Caco-2 (cell line): ENCODE data around the gene SIRT1. TPM values are rescaled to one million over a fixed set of nuclear protein-coding genes. Genes with fewer than 3 reads are reported as not detected.
A peak's percentile ranks its signal among the peaks of the same experiment; 100 is the strongest.

ENCODE experiments used
- BruUV-seq: library from RNA; stranded (reverse); fragments of 400-500 nt; replicated peaks from 2 replicates; lab custom pipeline; 2021; lab: Mats Ljungman, UMichigan
- CTCF ChIA-PET: fragments of 300-600 bp; sonication (Branson Sonifier 250); formaldehyde crosslinking; loops from one replicate; lab custom pipeline; 2022; ENCODE audit warnings: antibody characterized with exemption; lab: Charles Lee
- POLR2A ChIA-PET: fragments of 300-600 bp; sonication (Branson Sonifier 250); formaldehyde crosslinking; loops from one replicate; lab custom pipeline; 2022; ENCODE audit warnings: antibody characterized with exemption; lab: Charles Lee
- DNase-seq, 2 experiments: peaks; one replicate each; pipeline versions ENCODE4 v3.0.0 to v3.0.0-alpha.2; 2020 to 2022
- H3K27me3 ChIP-seq: replicated peaks from 2 replicates; pipeline ENCODE4 v1.6.0; 2011; ENCODE audit warnings: low read length; ENCODE audit not compliant: control insufficient read depth, insufficient read depth
- H3K36me3 ChIP-seq: 2 replicates; pipeline ENCODE4 v1.5.1; 2011; ENCODE audit warnings: low read length; ENCODE audit not compliant: control insufficient read depth, insufficient read depth
- H3K4me1 ChIP-seq: fragments of 250-450 bp; sonication (Bioruptor Pico); 2 replicates; pipeline ENCODE4 v1.5.1; 2020; ENCODE audit warnings: mild to moderate bottlenecking
- H3K4me3 ChIP-seq: 2 replicates; pipeline ENCODE4 v1.5.1; 2011; ENCODE audit warnings: low read depth, mild to moderate bottlenecking, control low read depth, low read length
- H3K9me3 ChIP-seq: fragments of 250-450 bp; sonication (Bioruptor Pico); 2 replicates; pipeline ENCODE4 v1.5.1; 2020; ENCODE audit warnings: mild to moderate bottlenecking, moderate library complexity
- H3K27ac Mint-ChIP-seq: one replicate; pipeline ENCODE4 v1.8.0; 2022; ENCODE audit warnings: mixed read lengths; ENCODE audit not compliant: unreplicated experiment
- H3K27me3 Mint-ChIP-seq: one replicate; pipeline ENCODE4 v1.8.0; 2022; ENCODE audit warnings: mixed read lengths; ENCODE audit not compliant: insufficient read depth, unreplicated experiment
- H3K36me3 Mint-ChIP-seq: one replicate; pipeline ENCODE4 v1.8.0; 2022; ENCODE audit warnings: mild to moderate bottlenecking, mixed read lengths; ENCODE audit not compliant: insufficient read depth, unreplicated experiment
- H3K4me1 Mint-ChIP-seq: one replicate; pipeline ENCODE4 v1.8.0; 2022; ENCODE audit warnings: low read depth, mixed read lengths; ENCODE audit not compliant: unreplicated experiment
- H3K4me3 Mint-ChIP-seq: one replicate; pipeline ENCODE4 v1.8.0; 2022; ENCODE audit warnings: mild to moderate bottlenecking, moderate library complexity, mixed read lengths; ENCODE audit not compliant: unreplicated experiment
- H3K9me3 Mint-ChIP-seq: one replicate; pipeline ENCODE4 v1.8.0; 2022; ENCODE audit warnings: mixed read lengths; ENCODE audit not compliant: unreplicated experiment
- intact Hi-C: fragments of 100-400 bp; cut with micrococcal nuclease; formaldehyde crosslinking; loops from one replicate; pipeline ENCODE4 v1.10.0; 2022; ENCODE audit not compliant: unreplicated experiment
- total RNA-seq: library from RNA; stranded (reverse); gene quantifications from 2 replicates; pipeline ENCODE4 v1.2.3, GENCODE V29; 2022
- TF ChIP-seq, protein P1 (sequence below), 2 experiments: fragments of 200-600 bp in 1 of 2; IDR thresholded peaks; 1 replicate in 1 of 2; 2 replicates in 1 of 2; pipeline versions ENCODE4 v1.5.1 to v1.8.0; 2011 to 2022; ENCODE audit warnings: antibody characterized with exemption in 1 of 2, control low read depth in 1 of 2, inconsistent platforms in 1 of 2, low read depth in 1 of 2, low read length in 1 of 2, mild to moderate bottlenecking in 1 of 2, moderate library complexity in 1 of 2; ENCODE audit not compliant: insufficient read depth in 1 of 2, severe bottlenecking in 1 of 2, unreplicated experiment in 1 of 2

SIRT1 gene
- total RNA-seq, 1 experiment from 2014 or later: 43.1 TPM

DNA sequence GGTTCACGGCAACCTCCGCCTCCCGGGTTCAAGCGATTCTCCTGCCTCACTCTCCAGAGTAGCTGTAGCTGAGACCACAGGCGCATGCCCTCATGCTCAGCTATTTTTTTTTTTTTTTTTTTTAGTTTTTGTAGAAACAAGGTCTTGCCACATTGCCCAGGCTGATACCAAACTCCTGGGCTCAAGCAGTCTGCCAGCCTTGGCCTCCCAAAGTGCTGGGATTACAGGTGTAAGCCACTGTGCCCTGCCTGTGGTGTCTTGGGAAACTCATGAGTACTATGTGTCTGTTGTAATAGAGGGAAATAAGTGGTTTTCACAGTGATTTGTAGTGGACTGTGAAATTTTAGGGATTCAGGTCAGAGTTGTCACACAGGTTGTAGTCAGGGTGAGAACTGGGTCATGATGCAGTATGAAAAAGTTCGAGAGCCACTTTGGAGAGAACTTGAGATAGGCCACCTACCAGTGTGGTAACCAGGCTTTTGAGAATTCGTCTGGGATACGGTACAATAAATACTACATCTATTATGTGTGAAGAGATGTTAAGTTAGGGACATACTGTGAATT, 30.4 kb downstream of the SIRT1 start:
- no peak overlapping the region for H3K4me3 Mint-ChIP-seq
- intact Hi-C loops: no loop called here
- ChIA-PET CTCF (no interaction called here), POLR2A (no interaction called here)
- Histone ChIP-seq H3K4me3 (no peak overlapping the region), H3K36me3 (peaks cover 4% of the 10 kb centered on the region; the same call in 1 of the 2 replicates), H3K27me3 (no peaks in the 10 kb centered on the region), H3K4me1 (no peaks in the 10 kb centered on the region), H3K9me3 (no peaks in the 10 kb centered on the region)
- H3K27me3 Mint-ChIP-seq: no peaks in the 10 kb centered on the region
- no peaks in the 10 kb centered on the region for H3K4me1 Mint-ChIP-seq
- no peaks in the 10 kb centered on the region for H3K9me3 Mint-ChIP-seq
- no peak for DNase-seq
- TF ChIP-seq, protein P1, sequence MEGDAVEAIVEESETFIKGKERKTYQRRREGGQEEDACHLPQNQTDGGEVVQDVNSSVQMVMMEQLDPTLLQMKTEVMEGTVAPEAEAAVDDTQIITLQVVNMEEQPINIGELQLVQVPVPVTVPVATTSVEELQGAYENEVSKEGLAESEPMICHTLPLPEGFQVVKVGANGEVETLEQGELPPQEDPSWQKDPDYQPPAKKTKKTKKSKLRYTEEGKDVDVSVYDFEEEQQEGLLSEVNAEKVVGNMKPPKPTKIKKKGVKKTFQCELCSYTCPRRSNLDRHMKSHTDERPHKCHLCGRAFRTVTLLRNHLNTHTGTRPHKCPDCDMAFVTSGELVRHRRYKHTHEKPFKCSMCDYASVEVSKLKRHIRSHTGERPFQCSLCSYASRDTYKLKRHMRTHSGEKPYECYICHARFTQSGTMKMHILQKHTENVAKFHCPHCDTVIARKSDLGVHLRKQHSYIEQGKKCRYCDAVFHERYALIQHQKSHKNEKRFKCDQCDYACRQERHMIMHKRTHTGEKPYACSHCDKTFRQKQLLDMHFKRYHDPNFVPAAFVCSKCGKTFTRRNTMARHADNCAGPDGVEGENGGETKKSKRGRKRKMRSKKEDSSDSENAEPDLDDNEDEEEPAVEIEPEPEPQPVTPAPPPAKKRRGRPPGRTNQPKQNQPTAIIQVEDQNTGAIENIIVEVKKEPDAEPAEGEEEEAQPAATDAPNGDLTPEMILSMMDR (IDR thresholded peaks at IDR 0.05; ENCODE audit: insufficient read depth in 1 of 2, low read depth in 1 of 2, low read length in 1 of 2, severe bottlenecking in 1 of 2, unreplicated experiment in 1 of 2): no peak
- BruUV-seq: no TSS peak
- H3K27ac Mint-ChIP-seq: no peak overlapping the region
- peaks cover 86% of the 10 kb centered on the region for H3K36me3 Mint-ChIP-seq

DNA sequence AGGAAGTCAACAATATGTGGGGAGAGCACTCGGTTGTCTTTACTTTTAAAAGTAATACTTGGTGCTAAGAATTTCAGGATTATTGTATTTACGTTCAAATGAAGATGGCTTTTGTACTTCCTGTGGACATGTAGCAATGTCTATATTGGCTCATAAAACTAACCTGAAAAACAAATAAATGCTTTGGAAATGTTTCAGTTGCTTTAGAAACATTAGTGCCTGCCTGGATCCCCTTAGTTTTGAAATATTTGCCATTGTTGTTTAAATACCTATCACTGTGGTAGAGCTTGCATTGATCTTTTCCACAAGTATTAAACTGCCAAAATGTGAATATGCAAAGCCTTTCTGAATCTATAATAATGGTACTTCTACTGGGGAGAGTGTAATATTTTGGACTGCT, 32.7 kb downstream of the SIRT1 start:
- intact Hi-C loops: no loop called here
- TF ChIP-seq, protein P1 (IDR thresholded peaks at IDR 0.05; ENCODE audit: insufficient read depth in 1 of 2, low read depth in 1 of 2, low read length in 1 of 2, severe bottlenecking in 1 of 2, unreplicated experiment in 1 of 2): no peak
- Histone ChIP-seq H3K9me3 (no peaks in the 10 kb centered on the region), H3K36me3 (peaks cover under 1% of the 10 kb centered on the region; the same call in 1 of the 2 replicates), H3K27me3 (no peaks in the 10 kb centered on the region), H3K4me3 (no peak overlapping the region), H3K4me1 (no peaks in the 10 kb centered on the region)
- no peak overlapping the region for H3K4me3 Mint-ChIP-seq
- no peaks in the 10 kb centered on the region for H3K27me3 Mint-ChIP-seq
- POLR2A ChIA-PET: no interaction called here
- H3K27ac Mint-ChIP-seq: no peak overlapping the region
- H3K36me3 Mint-ChIP-seq: peaks cover 65% of the 10 kb centered on the region
- H3K4me1 Mint-ChIP-seq: no peaks in the 10 kb centered on the region
- CTCF ChIA-PET: no interaction called here
- no TSS peak for BruUV-seq
- H3K9me3 Mint-ChIP-seq: no peaks in the 10 kb centered on the region
- DNase-seq: no peak

DNA sequence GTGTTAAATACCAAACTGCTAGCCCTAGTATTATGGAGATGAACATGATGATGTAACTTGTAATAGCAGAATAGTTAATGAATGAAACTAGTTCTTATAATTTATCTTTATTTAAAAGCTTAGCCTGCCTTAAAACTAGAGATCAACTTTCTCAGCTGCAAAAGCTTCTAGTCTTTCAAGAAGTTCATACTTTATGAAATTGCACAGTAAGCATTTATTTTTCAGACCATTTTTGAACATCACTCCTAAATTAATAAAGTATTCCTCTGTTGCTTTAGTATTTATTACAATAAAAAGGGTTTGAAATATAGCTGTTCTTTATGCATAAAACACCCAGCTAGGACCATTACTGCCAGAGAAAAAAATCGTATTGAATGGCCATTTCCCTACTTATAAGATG, 33.2 kb downstream of the SIRT1 start:
- intact Hi-C loops: no loop called here
- H3K27me3 Mint-ChIP-seq: no peaks in the 10 kb centered on the region

More for the DNA sequence above, 33.2 kb downstream of the SIRT1 start:
- Histone ChIP-seq H3K4me1 (no peaks in the 10 kb centered on the region), H3K4me3 (no peak overlapping the region), H3K9me3 (no peaks in the 10 kb centered on the region), H3K27me3 (no peaks in the 10 kb centered on the region), H3K36me3 (no peaks in the 10 kb centered on the region; the same call in 1 of the 2 replicates)
- no peak overlapping the region for H3K27ac Mint-ChIP-seq
- no peaks in the 10 kb centered on the region for H3K4me1 Mint-ChIP-seq
- CTCF ChIA-PET: no interaction called here
- TF ChIP-seq, protein P1 (IDR thresholded peaks at IDR 0.05; ENCODE audit: insufficient read depth in 1 of 2, low read depth in 1 of 2, low read length in 1 of 2, severe bottlenecking in 1 of 2, unreplicated experiment in 1 of 2): no peak
- DNase-seq: no peak
- H3K4me3 Mint-ChIP-seq: no peak overlapping the region
- POLR2A ChIA-PET: no interaction called here
- H3K36me3 Mint-ChIP-seq: peaks cover 59% of the 10 kb centered on the region
- H3K9me3 Mint-ChIP-seq: no peaks in the 10 kb centered on the region
- BruUV-seq: TSS peak; percentile 14
